Sigmoid colon (tissue), 4 donors: Measurements from ENCODE around the gene SMIM10L2A.

ENCODE experiments used
- EP300 ChIP-seq, 4 donors: sonication (generic); formaldehyde crosslinking; IDR thresholded peaks; one replicate each; pipeline ENCODE4 v1.6.1; 2017; ENCODE audit warnings: antibody characterized with exemption in 4 of 4
- POLR2A ChIP-seq, 2 donors: fragments of 450-650 bp; IDR thresholded peaks; one replicate each; pipeline ENCODE4 v1.6.1; 2016; ENCODE audit warnings: antibody characterized with exemption in 2 of 2, mild to moderate bottlenecking in 2 of 2, moderate library complexity in 2 of 2
- POLR2AphosphoS5 ChIP-seq, 4 donors: sonication (generic); formaldehyde crosslinking; IDR thresholded peaks; one replicate each; pipeline ENCODE4 v1.6.1; 2017; ENCODE audit warnings: antibody characterized with exemption in 4 of 4
- TF ChIP-seq, protein P1 (sequence below), 4 experiments: fragments of 450-650 bp in 3 of 4; fragments of 200-600 bp in 1 of 4; IDR thresholded peaks; one replicate each; pipeline ENCODE4 v1.5.1; 2016 to 2019; ENCODE audit warnings: antibody characterized with exemption in 4 of 4, mild to moderate bottlenecking in 3 of 4, moderate library complexity in 2 of 4

DNA sequence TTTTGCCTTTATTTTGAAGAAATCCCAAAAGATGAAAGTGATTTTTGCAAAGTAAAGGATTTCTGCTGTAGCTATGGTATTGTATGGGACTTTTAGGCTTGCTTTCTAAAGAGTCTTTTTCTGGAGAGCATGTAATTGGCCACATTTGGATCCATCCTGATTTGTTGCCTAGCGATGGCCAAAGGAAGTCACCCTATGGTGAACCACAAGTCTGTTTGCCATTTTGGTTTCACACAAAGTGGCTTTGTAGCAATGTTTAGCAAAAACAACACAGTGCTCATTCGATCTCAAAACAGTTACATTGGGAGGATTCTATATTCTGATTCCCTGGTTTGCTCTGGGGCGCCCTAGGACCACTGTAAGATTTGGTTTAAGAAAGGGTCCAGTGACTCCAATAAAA is 54.6 kb downstream of the SMIM10L2A start:
- TF ChIP-seq, protein P1, sequence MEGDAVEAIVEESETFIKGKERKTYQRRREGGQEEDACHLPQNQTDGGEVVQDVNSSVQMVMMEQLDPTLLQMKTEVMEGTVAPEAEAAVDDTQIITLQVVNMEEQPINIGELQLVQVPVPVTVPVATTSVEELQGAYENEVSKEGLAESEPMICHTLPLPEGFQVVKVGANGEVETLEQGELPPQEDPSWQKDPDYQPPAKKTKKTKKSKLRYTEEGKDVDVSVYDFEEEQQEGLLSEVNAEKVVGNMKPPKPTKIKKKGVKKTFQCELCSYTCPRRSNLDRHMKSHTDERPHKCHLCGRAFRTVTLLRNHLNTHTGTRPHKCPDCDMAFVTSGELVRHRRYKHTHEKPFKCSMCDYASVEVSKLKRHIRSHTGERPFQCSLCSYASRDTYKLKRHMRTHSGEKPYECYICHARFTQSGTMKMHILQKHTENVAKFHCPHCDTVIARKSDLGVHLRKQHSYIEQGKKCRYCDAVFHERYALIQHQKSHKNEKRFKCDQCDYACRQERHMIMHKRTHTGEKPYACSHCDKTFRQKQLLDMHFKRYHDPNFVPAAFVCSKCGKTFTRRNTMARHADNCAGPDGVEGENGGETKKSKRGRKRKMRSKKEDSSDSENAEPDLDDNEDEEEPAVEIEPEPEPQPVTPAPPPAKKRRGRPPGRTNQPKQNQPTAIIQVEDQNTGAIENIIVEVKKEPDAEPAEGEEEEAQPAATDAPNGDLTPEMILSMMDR (IDR thresholded peaks at IDR 0.05) = no peak
- no peak for TF ChIP-seq POLR2AphosphoS5 (IDR thresholded peaks at IDR 0.05)
- no peak for TF ChIP-seq EP300 (IDR thresholded peaks at IDR 0.05)
- TF ChIP-seq POLR2A (IDR thresholded peaks at IDR 0.05) = no peak
